Fibroblast of upper back skin (primary cell): ENCODE measurements around the gene ACSL6.

Experiments used
- DNase-seq: peaks from one replicate; pipeline ENCODE4 v3.0.0-alpha.2; 2013

The ACSL6 gene

GRCh38 chr5:131998431-131999040 is 12.9 kb downstream of the ACSL6 start:
- no peak for DNase-seq

GRCh38 chr5:131997727-131998117 is 13.7 kb downstream of the ACSL6 start:
- DNase-seq, result no peak

- no peak for DNase-seq
Measured at GRCh38 chr5:131997026-131997726, 14.3 kb downstream of the ACSL6 start.

GRCh38 chr5:131996210-131997025 is 15.0 kb downstream of the ACSL6 start:
- no peak for DNase-seq

GRCh38 chr5:131994533-131995226 is 16.8 kb downstream of the ACSL6 start:
- DNase-seq, result no peak

GRCh38 chr5:131994090-131994489 is 17.4 kb downstream of the ACSL6 start:
- DNase-seq, result no peak

- DNase-seq, result no peak
Measured at GRCh38 chr5:131993676-131994075, 17.8 kb downstream of the ACSL6 start.

GRCh38 chr5:131992370-131992769 is 19.1 kb downstream of the ACSL6 start:
- DNase-seq, result no peak

- DNase-seq, result no peak
Measured at GRCh38 chr5:131991593-131992324, 19.7 kb downstream of the ACSL6 start.

- DNase-seq, result no peak
Measured at GRCh38 chr5:131990716-131991115, 20.7 kb downstream of the ACSL6 start.

- DNase-seq, result no peak
Measured at GRCh38 chr5:131988601-131989000, 22.9 kb downstream of the ACSL6 start.

- DNase-seq, result no peak
Measured at GRCh38 chr5:131987251-131987650, 24.2 kb downstream of the ACSL6 start.

- DNase-seq, result no peak
Measured at GRCh38 chr5:131986161-131986912, 25.1 kb downstream of the ACSL6 start.

- no peak for DNase-seq
Measured at GRCh38 chr5:131984956-131985665, 26.3 kb downstream of the ACSL6 start.

GRCh38 chr5:131983244-131983771 is 28.1 kb downstream of the ACSL6 start:
- peak; percentile 57 for DNase-seq

- no peak for DNase-seq
Measured at GRCh38 chr5:131981516-131981915, 29.9 kb downstream of the ACSL6 start.

- DNase-seq, result no peak
Measured at GRCh38 chr5:131980696-131981095, 30.8 kb downstream of the ACSL6 start.

- no peak for DNase-seq
Measured at GRCh38 chr5:131979816-131980215, 31.6 kb downstream of the ACSL6 start.

- DNase-seq, result no peak
Measured at GRCh38 chr5:131977212-131977604, 34.2 kb downstream of the ACSL6 start.

- no peak for DNase-seq
Measured at GRCh38 chr5:131976414-131977211, 34.8 kb downstream of the ACSL6 start.
